ENCODE results near the gene POP4.

POP4 gene

GRCh38 chr19:29576761-29577648 lies 29.1 kb upstream of the POP4 start:
- DNase-seq (ENCODE audit: low read depth, low spot score) = no peak

- no peak for DNase-seq (ENCODE audit: low read depth, low spot score)
These were observed 28.5 kb upstream of the POP4 start for GRCh38 chr19:29577649-29577963.

GRCh38 chr19:29578349-29578748 lies 27.7 kb upstream of the POP4 start:
- no peak for DNase-seq (ENCODE audit: low read depth, low spot score)

- no peak for DNase-seq (ENCODE audit: low read depth, low spot score)
These were observed 26.7 kb upstream of the POP4 start for GRCh38 chr19:29579308-29579910.

GRCh38 chr19:29581398-29581797 lies 24.7 kb upstream of the POP4 start:
- DNase-seq (ENCODE audit: low read depth, low spot score) = no peak

GRCh38 chr19:29583196-29583999 lies 22.7 kb upstream of the POP4 start:
- DNase-seq (ENCODE audit: low read depth, low spot score) = peak; percentile 8

GRCh38 chr19:29586401-29586800 lies 19.7 kb upstream of the POP4 start:
- DNase-seq (ENCODE audit: low read depth, low spot score) = no peak

GRCh38 chr19:29587059-29587458 lies 19.0 kb upstream of the POP4 start:
- no peak for DNase-seq (ENCODE audit: low read depth, low spot score)

- DNase-seq (ENCODE audit: low read depth, low spot score) = no peak
These were observed 18.5 kb upstream of the POP4 start for GRCh38 chr19:29587518-29587986.

GRCh38 chr19:29588095-29588494 lies 18.0 kb upstream of the POP4 start:
- no peak for DNase-seq (ENCODE audit: low read depth, low spot score)

- DNase-seq (ENCODE audit: low read depth, low spot score) = no peak
These were observed 15.8 kb upstream of the POP4 start for GRCh38 chr19:29590278-29590677.

- DNase-seq (ENCODE audit: low read depth, low spot score) = no peak
These were observed 14.4 kb upstream of the POP4 start for GRCh38 chr19:29591670-29592069.

- DNase-seq (ENCODE audit: low read depth, low spot score) = no peak
These were observed 12.2 kb upstream of the POP4 start for GRCh38 chr19:29593869-29594268.

- DNase-seq (ENCODE audit: low read depth, low spot score) = no peak
These were observed 9.9 kb upstream of the POP4 start for GRCh38 chr19:29596080-29596727.

GRCh38 chr19:29596885-29597525 lies 9.1 kb upstream of the POP4 start:
- DNase-seq (ENCODE audit: low read depth, low spot score) = peak; percentile 18

GRCh38 chr19:29598036-29598435 lies 8.0 kb upstream of the POP4 start:
- no peak for DNase-seq (ENCODE audit: low read depth, low spot score)

GRCh38 chr19:29598496-29598895 lies 7.6 kb upstream of the POP4 start:
- no peak for DNase-seq (ENCODE audit: low read depth, low spot score)

- DNase-seq (ENCODE audit: low read depth, low spot score) = no peak
These were observed 2.8 kb upstream of the POP4 start for GRCh38 chr19:29603308-29603707.

- DNase-seq (ENCODE audit: low read depth, low spot score) = no peak
These were observed 301 bp downstream of the POP4 start for GRCh38 chr19:29606420-29606747.

- no peak for DNase-seq (ENCODE audit: low read depth, low spot score)
These were observed 3.6 kb downstream of the POP4 start for GRCh38 chr19:29609636-29610035.

- no peak for DNase-seq (ENCODE audit: low read depth, low spot score)
These were observed 4.1 kb downstream of the POP4 start for GRCh38 chr19:29610213-29610573.
